B cell (primary cell): ENCODE data around the gene KRCC1.

Source experiments
- EZH2 ChIP-seq: IDR thresholded peaks from 2 replicates; pipeline ENCODE4 v1.6.1; 2012; ENCODE audit warnings: borderline replicate concordance, low read depth, mild to moderate bottlenecking, moderate library complexity, low read length; ENCODE audit not compliant: insufficient read depth, poor library complexity, severe bottlenecking
- TF ChIP-seq, protein P1 (sequence below): fragments of 200-600 bp; IDR thresholded peaks from one replicate; pipeline ENCODE4 v1.8.0; 2022; ENCODE audit warnings: antibody characterized with exemption, mild to moderate bottlenecking

DNA sequence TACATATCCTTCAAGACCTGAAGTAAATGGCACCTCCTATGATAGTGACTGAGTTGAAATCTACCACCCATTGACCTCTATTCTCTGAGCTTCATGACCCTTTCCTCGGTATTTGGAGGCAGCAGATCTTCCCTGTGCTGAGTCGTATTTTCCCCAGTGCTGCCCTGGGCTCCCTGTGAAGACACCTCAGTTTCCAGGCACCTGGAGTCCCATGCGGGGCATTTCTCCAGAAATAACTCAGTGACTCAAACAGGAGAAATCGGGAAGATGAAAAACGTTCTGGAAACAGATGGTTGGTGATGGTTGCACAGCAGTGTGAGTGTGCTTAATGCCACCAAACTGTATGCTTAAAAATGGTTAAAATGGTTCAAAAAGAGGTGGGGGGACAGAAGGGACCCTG lies 30.0 kb upstream of the KRCC1 start:
- TF ChIP-seq, protein P1, sequence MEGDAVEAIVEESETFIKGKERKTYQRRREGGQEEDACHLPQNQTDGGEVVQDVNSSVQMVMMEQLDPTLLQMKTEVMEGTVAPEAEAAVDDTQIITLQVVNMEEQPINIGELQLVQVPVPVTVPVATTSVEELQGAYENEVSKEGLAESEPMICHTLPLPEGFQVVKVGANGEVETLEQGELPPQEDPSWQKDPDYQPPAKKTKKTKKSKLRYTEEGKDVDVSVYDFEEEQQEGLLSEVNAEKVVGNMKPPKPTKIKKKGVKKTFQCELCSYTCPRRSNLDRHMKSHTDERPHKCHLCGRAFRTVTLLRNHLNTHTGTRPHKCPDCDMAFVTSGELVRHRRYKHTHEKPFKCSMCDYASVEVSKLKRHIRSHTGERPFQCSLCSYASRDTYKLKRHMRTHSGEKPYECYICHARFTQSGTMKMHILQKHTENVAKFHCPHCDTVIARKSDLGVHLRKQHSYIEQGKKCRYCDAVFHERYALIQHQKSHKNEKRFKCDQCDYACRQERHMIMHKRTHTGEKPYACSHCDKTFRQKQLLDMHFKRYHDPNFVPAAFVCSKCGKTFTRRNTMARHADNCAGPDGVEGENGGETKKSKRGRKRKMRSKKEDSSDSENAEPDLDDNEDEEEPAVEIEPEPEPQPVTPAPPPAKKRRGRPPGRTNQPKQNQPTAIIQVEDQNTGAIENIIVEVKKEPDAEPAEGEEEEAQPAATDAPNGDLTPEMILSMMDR = no peak
- no peak for TF ChIP-seq EZH2
